ENCODE measurements around the gene TMEM116. TPM values are rescaled to one million over a fixed set of nuclear protein-coding genes. Genes with fewer than 3 reads are reported as not detected.

The TMEM116 gene
- total RNA-seq, 2 experiments from 2014 or later = 12.7 to 12.8 TPM

DNA sequence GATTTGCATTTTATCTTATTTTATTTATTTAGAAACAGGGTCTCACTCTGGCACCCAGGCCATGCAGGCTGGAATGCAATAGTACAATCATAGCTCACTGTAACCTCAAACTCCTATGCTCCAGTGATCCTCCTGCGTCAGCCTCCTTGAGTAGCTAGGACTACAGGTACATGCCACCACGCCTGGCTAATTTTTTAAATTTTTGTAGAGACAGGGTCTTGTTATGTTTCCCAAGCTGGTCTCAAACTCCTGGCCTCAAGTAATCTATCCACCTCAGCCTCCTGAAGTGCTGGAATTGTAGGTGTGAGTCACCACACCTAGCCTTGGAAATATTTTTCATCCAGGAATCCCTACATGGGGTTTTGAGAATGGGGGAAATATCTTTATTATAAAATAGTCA, 86.3 kb downstream of the TMEM116 start:
- Mint-ChIP-seq H3K36me3 (ENCODE audit: low read depth) (peaks cover 31% of the 10 kb centered on the region), H3K27me3 (no peaks in the 10 kb centered on the region), H3K4me3 (no peak overlapping the region), H3K9me3 (no peaks in the 10 kb centered on the region), H3K4me1 (ENCODE audit: low read depth) (no peaks in the 10 kb centered on the region), H3K27ac (no peak overlapping the region)
- peaks cover 3% of the 10 kb centered on the region for H3K36me3 ChIP-seq (ENCODE audit: insufficient read depth, low read length)
- no peak for TF ChIP-seq CTCF (IDR thresholded peaks at IDR 0.05)
- H3K9me3 ChIP-seq (ENCODE audit: control insufficient read depth in 1 of 2, insufficient read depth in 1 of 2, low read length in 2 of 2) = no peaks in the 10 kb centered on the region
- CTCF ChIA-PET = no interaction called here
- POLR2A ChIA-PET = no interaction called here
- ATAC-seq (ENCODE audit: poor library complexity) (no peak), DNase-seq (no peak)
- intact Hi-C loops (cut with DNase I, micrococcal nuclease) = no loop called here
- no peaks in the 10 kb centered on the region for H3K27me3 ChIP-seq (ENCODE audit: control insufficient read depth in 1 of 2, insufficient read depth in 2 of 2, low read length in 2 of 2)
- no peaks in the 10 kb centered on the region for H3K4me1 ChIP-seq (ENCODE audit: insufficient read depth, low read length)
- H3K27ac ChIP-seq (ENCODE audit: low read depth in 1 of 2, low read length in 2 of 2) = no peak overlapping the region
- no peak overlapping the region for H3K4me3 ChIP-seq (ENCODE audit: low read length)

DNA sequence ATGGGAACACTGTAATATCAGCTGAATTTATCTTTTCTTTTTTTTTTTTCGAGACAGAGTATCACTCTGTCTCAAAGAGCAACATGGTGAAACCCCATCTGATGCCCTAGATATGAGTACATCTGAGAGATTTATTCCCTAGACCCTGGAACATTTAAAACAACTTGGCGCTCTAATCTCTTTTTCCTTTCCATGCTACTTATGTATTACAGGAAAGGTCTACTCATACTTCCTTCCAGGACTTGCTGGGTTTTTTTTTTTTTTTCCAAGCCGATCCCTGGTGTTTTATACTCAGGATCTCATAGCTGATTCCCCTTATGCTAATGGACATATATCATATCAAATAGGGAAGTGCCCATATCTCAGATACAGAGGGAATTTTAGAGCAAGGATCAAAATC, 87.8 kb downstream of the TMEM116 start:
- no peak overlapping the region for H3K27ac Mint-ChIP-seq

DNA sequence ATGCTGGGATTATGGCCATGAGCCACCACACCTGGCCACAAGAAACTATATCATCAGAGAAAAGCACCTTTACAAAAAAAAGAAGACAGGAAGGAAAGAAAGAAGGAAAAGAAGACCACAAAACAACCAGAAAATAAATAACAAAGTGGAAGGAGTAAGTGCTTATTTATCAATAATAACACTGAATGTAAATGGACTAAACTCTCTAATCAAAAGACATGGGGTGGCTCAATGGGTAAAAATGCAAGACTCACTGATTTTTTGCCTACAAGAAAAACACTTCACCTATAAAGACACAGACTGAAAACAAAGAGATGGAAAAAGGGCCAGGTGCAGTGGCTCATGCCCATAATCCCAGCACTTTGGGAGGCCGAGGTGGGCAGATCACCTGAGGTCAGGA, 105.2 kb downstream of the TMEM116 start:
- Mint-ChIP-seq H3K36me3 (ENCODE audit: low read depth) (peaks cover 70% of the 10 kb centered on the region), H3K27me3 (no peaks in the 10 kb centered on the region), H3K9me3 (peaks cover 12% of the 10 kb centered on the region), H3K4me1 (ENCODE audit: low read depth) (no peaks in the 10 kb centered on the region), H3K27ac (no peak overlapping the region), H3K4me3 (no peak overlapping the region)
- H3K4me1 ChIP-seq (ENCODE audit: insufficient read depth, low read length) = no peaks in the 10 kb centered on the region
- no peak for TF ChIP-seq CTCF (IDR thresholded peaks at IDR 0.05)
- DNase-seq (no peak), ATAC-seq (ENCODE audit: poor library complexity) (no peak)
- H3K36me3 ChIP-seq (ENCODE audit: insufficient read depth, low read length) = no peaks in the 10 kb centered on the region
- intact Hi-C loops (cut with DNase I, micrococcal nuclease) = no loop called here
- H3K4me3 ChIP-seq (ENCODE audit: low read length) = no peak overlapping the region
- H3K27ac ChIP-seq (ENCODE audit: low read depth in 1 of 2, low read length in 2 of 2) = no peak overlapping the region
- ChIA-PET POLR2A (no interaction called here), CTCF (no interaction called here)
- H3K9me3 ChIP-seq (ENCODE audit: control insufficient read depth in 1 of 2, insufficient read depth in 1 of 2, low read length in 2 of 2) = peaks cover 3 to 10% of the 10 kb centered on the region in 2 experiments
- H3K27me3 ChIP-seq (ENCODE audit: control insufficient read depth in 1 of 2, insufficient read depth in 2 of 2, low read length in 2 of 2) = no peaks in the 10 kb centered on the region

More for the DNA sequence above, 87.8 kb downstream of the TMEM116 start:
- no peaks in the 10 kb centered on the region for H3K4me1 ChIP-seq (ENCODE audit: insufficient read depth, low read length)
- Mint-ChIP-seq H3K4me1 (ENCODE audit: low read depth) (no peaks in the 10 kb centered on the region), H3K9me3 (no peaks in the 10 kb centered on the region), H3K4me3 (no peak overlapping the region), H3K36me3 (ENCODE audit: low read depth) (peaks cover 17% of the 10 kb centered on the region), H3K27me3 (no peaks in the 10 kb centered on the region)
- no peak overlapping the region for H3K4me3 ChIP-seq (ENCODE audit: low read length)
- no peaks in the 10 kb centered on the region for H3K36me3 ChIP-seq (ENCODE audit: insufficient read depth, low read length)
- no peaks in the 10 kb centered on the region for H3K27me3 ChIP-seq (ENCODE audit: control insufficient read depth in 1 of 2, insufficient read depth in 2 of 2, low read length in 2 of 2)
- ChIA-PET POLR2A (no interaction called here), CTCF (no interaction called here)
- TF ChIP-seq CTCF (IDR thresholded peaks at IDR 0.05) = no peak
- no peaks in the 10 kb centered on the region for H3K9me3 ChIP-seq (ENCODE audit: control insufficient read depth in 1 of 2, insufficient read depth in 1 of 2, low read length in 2 of 2)
- intact Hi-C loops (cut with DNase I, micrococcal nuclease) = no loop called here
- ATAC-seq (ENCODE audit: poor library complexity) (no peak), DNase-seq (no peak)
- H3K27ac ChIP-seq (ENCODE audit: low read depth in 1 of 2, low read length in 2 of 2) = no peak overlapping the region
